Testis (tissue), 3 donors: ENCODE results near the gene ANKS1B. TPM values are rescaled to one million over a fixed set of nuclear protein-coding genes. Genes with fewer than 3 reads are reported as not detected.

Experiments
- DNase-seq: peaks from one replicate; pipeline ENCODE4 v3.0.0-alpha.2; 2019
- H3K27ac ChIP-seq, 2 donors: fragments of 200-600 bp; sonication (generic); one replicate each; pipeline ENCODE4 v1.5.1; 2019
- H3K27me3 ChIP-seq: fragments of 200-600 bp; sonication (generic); one replicate; pipeline ENCODE4 v1.5.1; 2019
- H3K36me3 ChIP-seq: fragments of 200-600 bp; sonication (generic); one replicate; pipeline ENCODE4 v1.5.1; 2017; ENCODE audit warnings: low read depth; ENCODE audit errors: missing control alignments
- H3K4me1 ChIP-seq: fragments of 200-600 bp; sonication (generic); one replicate; pipeline ENCODE4 v1.5.1; 2019
- H3K4me3 ChIP-seq, 2 donors: fragments of 200-600 bp; sonication (generic); one replicate each; pipeline ENCODE4 v1.5.1; 2017 to 2019
- H3K9me3 ChIP-seq: fragments of 200-600 bp; sonication (generic); one replicate; pipeline ENCODE4 v1.5.1; 2017
- CTCF ChIP-seq, 3 experiments: fragments of 450-650 bp in 2 of 3; fragments of 200-600 bp in 1 of 3; sonication (generic) in 1 of 3; IDR thresholded peaks; one replicate each; pipeline ENCODE4 v1.5.1; 2016 to 2019; ENCODE audit warnings: antibody characterized with exemption in 3 of 3, mild to moderate bottlenecking in 2 of 3, moderate library complexity in 1 of 3
- POLR2A ChIP-seq: fragments of 450-650 bp; IDR thresholded peaks from one replicate; pipeline ENCODE4 v1.6.1; 2017; ENCODE audit warnings: antibody characterized with exemption, mild to moderate bottlenecking, moderate library complexity
- WGBS, 2 donors: methylation state at CpG; one replicate each; pipeline ENCODE4 v1.1.5; 2018; 5-methylcytosine and 5-hydroxymethylcytosine counted together
- intact Hi-C: fragments of 100-400 bp; cut with DNase I; formaldehyde crosslinking; loops from one replicate; pipeline ENCODE4 v1.15.1; 2023; ENCODE audit warnings: low total_unique reads
- polyA plus RNA-seq: library from polyadenylated mRNA; stranded (reverse); fragments of 350-450 nt; fragmentation: Illumina TruSeq; extraction: RNeasy Lipid Tissue Mini Kit (QIAGEN cat#74804); gene quantifications from one replicate; pipeline ENCODE4 v1.2.3, GENCODE V29; 2014; ENCODE audit warnings: low read depth, low replicate concordance; ENCODE audit not compliant: insufficient read depth
- small RNA-seq, 2 donors: library from RNA; depleted of rRNA; stranded (forward); fragments of <200 nt; gene quantifications; one replicate each; pipeline ENCODE3, GENCODE V24; 2016
- total RNA-seq, 2 donors: library from RNA; depleted of rRNA; stranded (reverse); fragments of >200 nt; gene quantifications; one replicate each; pipeline ENCODE4 v1.2.3, GENCODE V29; 2016

The ANKS1B gene
- total and polyA plus RNA-seq, 3 donors from 2014 or later, result 26.8 to 58.2 (median 30.9) TPM

GRCh38 chr12:98691351-98691750 lies 1293.4 kb downstream of the ANKS1B start:
- Histone ChIP-seq H3K4me1 (no peaks in the 10 kb centered on the region), H3K27me3 (no peaks in the 10 kb centered on the region), H3K4me3 (no peak overlapping the region), H3K9me3 (no peaks in the 10 kb centered on the region), H3K27ac (no peak overlapping the region), H3K36me3 (no peaks in the 10 kb centered on the region)
- intact Hi-C loops, result no loop called here
- DNase-seq, result no peak
- no peak for TF ChIP-seq POLR2A
- TF ChIP-seq CTCF (IDR thresholded peaks at IDR 0.05), result no peak

GRCh38 chr12:98686603-98687002 lies 1298.1 kb downstream of the ANKS1B start:
- no peak for DNase-seq
- no peaks in the 10 kb centered on the region for H3K9me3 ChIP-seq
- no peaks in the 10 kb centered on the region for H3K36me3 ChIP-seq
- intact Hi-C loops, result no loop called here
- WGBS, 2 donors, result 88 to 89% methylated on average over 2 of the region's 2 CpGs
- no peak overlapping the region for H3K4me3 ChIP-seq
- TF ChIP-seq CTCF (IDR thresholded peaks at IDR 0.05), result no peak
- TF ChIP-seq POLR2A, result no peak
- no peaks in the 10 kb centered on the region for H3K4me1 ChIP-seq
- no peaks in the 10 kb centered on the region for H3K27me3 ChIP-seq
- no peak overlapping the region for H3K27ac ChIP-seq

Small RNAs within 50 kb of the gene (small RNA-seq; reads per million reads assigned to genes)
- 0.28 to 0.73 reads per million in 2 donors for gene RNA5SP366

Other genes with a start within 250 kb of the ANKS1B start
- gene BLTP3B, start 157.9 kb upstream of the ANKS1B start, total RNA-seq, result 10 to 100 TPM; 29.2 to 34.9 TPM
- 25.4 TPM for gene BLTP3B, start 157.9 kb upstream of the ANKS1B start, polyA plus RNA-seq
- gene ACTR6, start 215.9 kb upstream of the ANKS1B start, total RNA-seq, result 10 to 100 TPM; 11.4 to 17.6 TPM
- 38.1 TPM for gene ACTR6, start 215.9 kb upstream of the ANKS1B start, polyA plus RNA-seq